Subcutaneous adipose tissue (tissue), 4 donors: ENCODE measurements around the gene PLCH2. TPM values are rescaled to one million over a fixed set of nuclear protein-coding genes. Genes with fewer than 3 reads are reported as not detected.

Experiments
- total RNA-seq, 4 donors: library from RNA; depleted of rRNA; stranded (reverse); fragments of >200 nt; gene quantifications; one replicate each; pipeline ENCODE4 v1.1.0, GENCODE V29; 2016
- TF ChIP-seq, protein P1 (sequence below): fragments of 450-650 bp; IDR thresholded peaks from one replicate; pipeline ENCODE4 v1.5.1; 2016; ENCODE audit warnings: low read depth, mild to moderate bottlenecking, control low read depth, antibody characterized with exemption, moderate library complexity

The PLCH2 gene
- total RNA-seq, 4 donors from 2014 or later: 0.22 to 0.68 TPM; not detected in 2

DNA sequence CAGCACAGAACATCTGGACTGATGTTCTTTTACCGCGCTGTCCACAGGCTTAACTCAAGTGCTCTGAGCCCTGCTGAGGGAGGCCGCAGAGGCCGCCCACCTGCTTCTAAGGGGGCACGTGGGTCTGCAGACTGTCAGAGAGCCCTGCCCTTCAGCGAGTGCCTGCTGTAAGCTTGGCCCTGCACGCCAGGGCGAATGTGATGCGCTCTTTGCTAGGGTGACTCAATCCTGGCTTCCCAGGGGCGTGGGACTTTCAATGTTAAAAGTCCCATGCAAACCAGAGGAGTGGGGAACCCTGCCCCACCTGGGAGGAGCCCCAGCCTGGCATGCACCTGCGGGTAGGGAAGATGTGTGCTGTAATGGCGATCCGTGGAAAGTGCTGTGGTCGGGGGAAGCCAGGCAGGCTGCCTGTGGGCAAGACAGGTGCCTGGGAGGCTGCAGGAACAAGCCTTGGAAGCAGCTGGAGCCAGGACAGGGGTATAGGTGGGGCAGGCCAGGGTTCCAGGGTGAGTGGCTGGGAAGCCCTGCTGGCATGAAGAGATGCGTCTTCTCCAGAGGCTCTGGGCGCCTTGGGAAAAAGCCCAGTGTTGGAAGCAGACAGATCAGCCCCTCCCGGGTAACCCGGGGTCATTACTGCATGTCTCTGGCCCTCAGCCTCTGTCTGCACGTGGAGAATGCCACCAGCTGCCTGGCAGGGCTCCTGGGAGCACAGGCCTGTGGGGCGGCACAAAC, 50.9 kb downstream of the PLCH2 start:
- TF ChIP-seq, protein P1, sequence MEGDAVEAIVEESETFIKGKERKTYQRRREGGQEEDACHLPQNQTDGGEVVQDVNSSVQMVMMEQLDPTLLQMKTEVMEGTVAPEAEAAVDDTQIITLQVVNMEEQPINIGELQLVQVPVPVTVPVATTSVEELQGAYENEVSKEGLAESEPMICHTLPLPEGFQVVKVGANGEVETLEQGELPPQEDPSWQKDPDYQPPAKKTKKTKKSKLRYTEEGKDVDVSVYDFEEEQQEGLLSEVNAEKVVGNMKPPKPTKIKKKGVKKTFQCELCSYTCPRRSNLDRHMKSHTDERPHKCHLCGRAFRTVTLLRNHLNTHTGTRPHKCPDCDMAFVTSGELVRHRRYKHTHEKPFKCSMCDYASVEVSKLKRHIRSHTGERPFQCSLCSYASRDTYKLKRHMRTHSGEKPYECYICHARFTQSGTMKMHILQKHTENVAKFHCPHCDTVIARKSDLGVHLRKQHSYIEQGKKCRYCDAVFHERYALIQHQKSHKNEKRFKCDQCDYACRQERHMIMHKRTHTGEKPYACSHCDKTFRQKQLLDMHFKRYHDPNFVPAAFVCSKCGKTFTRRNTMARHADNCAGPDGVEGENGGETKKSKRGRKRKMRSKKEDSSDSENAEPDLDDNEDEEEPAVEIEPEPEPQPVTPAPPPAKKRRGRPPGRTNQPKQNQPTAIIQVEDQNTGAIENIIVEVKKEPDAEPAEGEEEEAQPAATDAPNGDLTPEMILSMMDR: no peak

DNA sequence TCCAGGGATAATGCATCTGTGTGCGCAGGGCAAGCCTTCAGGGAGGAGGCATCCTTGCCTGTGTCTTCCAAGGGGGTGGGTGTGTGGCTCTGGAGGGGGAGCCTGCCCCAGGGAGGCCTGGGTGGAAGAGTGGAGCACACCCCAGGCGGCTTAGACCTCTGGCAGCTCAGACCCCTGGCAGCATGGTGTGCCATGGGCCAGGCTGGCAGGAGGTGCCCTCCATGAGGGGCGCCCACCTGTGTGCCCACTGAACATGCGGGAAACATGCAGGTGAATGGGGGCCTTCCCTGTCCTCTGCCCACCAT, 51.4 kb downstream of the PLCH2 start:
- TF ChIP-seq, protein P1: no peak

DNA sequence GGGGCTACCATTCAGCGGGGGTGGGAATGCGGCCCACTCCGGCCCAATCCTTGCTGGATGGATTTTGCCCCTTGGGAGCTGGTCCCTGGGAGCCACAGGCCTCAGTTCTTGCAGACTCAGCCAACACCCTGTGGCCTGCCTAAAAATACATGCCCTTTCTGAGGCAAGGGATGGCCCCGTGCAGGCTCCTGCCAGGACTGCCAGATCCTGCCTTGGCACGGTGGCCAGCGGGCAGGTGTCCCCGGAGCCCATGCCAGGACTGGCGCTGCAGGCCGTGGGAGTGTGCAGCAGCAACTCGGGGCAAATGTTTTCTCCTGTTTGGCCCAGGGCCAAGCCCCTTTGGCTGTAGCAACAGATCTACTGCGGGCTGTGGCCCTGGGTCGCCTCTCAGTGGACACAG, 51.9 kb downstream of the PLCH2 start:
- TF ChIP-seq, protein P1: no peak

DNA sequence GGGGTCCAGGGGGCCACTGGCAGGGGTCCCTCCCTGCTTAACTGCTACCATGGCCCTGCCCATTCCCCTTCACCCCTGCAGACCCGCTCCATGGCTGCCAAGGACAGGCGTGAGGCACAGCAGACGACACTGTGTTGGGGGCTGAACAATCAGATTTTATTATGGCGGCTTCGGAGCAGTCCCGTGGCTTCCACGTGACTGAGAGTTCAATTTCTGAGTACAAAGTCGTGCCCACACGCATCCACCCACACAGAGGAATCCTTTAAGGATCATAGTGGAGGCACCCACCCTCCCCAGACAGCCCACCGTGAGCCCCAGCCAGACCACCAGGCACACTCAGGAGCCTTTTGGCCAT, 52.5 kb downstream of the PLCH2 start:
- TF ChIP-seq, protein P1: no peak

DNA sequence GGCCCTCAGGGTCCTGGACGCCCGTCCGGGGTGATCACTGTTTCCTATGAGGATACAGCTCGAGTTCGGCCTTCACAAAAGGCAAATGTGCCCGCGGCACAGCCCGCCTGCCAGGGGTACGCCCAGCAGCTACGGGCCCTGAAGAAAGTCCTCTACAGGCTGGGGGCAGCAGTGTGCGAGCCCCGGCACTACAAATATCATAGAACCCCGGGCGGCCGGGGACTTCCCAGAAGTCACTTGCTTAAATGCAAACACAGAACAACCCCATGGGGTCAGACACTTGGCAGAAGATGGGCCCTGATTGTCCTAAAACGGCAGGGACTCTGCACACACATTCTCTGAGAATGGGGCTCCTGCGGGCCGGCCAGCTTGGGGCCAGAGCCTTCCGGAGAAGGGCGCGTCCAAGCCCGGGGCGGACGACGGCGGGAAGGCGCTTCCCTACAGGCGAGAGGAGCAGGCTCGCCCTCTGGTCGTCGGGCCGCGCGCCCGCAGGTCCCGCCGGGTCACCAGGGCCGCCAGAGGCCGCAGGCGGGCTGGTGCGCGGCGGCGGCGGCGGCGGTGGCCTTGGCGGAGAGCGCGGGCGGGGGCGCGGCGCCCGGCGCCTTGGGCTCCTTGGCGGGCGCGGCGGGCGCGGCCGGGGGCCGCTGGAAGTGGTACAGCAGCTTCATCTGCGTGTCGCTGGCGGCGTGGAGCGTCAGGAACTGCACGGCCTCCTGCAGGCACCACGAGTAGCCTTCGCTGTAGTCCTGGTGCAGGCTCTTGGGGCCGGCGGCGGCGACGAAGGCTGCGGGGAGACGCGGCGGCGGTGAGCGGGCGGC, 53.1 kb downstream of the PLCH2 start:
- TF ChIP-seq, protein P1: no peak

DNA sequence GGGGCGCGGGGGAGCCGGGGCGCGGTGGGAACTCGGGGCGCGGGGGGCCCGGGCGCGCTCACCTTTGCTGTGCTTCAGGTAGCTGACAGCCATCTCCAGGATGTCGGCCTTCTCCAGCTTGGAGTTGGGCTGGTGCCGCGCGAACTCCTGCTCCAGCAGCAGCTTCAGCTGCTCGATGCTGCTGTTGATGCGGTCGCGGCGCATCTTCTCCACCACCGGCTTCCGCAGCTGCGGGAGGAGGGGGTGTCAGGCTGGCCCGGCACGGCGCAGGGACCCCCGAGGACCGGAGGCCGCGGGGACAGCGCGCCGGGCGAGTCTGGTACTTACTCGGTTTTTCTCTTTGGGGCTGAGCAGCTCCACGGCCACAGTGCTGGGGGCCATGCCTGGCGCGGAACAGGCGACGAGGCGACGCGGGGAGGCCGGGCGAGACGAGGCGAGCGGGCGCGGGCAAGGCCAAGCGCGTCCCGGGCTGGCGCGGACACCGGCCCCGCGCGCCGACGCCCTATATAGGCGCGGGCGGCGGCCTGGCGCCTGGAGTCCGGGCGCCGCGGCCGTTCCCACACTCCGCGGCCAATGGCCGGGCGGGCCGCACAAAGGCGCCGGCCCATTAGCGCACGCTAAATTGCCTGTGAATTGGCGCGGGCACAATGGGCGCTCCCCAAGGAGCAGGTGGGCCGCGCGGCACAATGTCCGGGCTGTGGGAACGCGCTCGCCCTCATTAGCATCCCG, 53.9 kb downstream of the PLCH2 start, which contains the start of gene HES5:
HES5 (minus strand) TSS at position 480 of the 729 bp plus-strand sequence; CDS start at position 381, 99 bp downstream.
- TF ChIP-seq, protein P1: no peak
